Measurements from ENCODE around the gene PELI1.

PELI1 gene

GRCh38 chr2:64173156-64174135, 29.2 kb upstream of the PELI1 start:
- no peak overlapping the region for H3K27ac ChIP-seq
- TF ChIP-seq CTCF (IDR thresholded peaks at IDR 0.05; ENCODE audit: low read depth, low read length, missing control alignments), result no peak
- DNase-seq, result no peak

GRCh38 chr2:64168756-64169155, 24.5 kb upstream of the PELI1 start:
- Histone ChIP-seq H3K36me3 (replicated peaks) (no peaks in the 10 kb centered on the region), H3K27ac (no peak overlapping the region), H3K27me3 (replicated peaks) (no peaks in the 10 kb centered on the region), H3K4me3 (ENCODE audit: low read depth, low read length) (no peak overlapping the region)
- DNase-seq, result no peak
- in situ Hi-C loops (cut with HindIII; ENCODE audit: low pct_ligation_motif_present, low sequenced_read_pairs), result no loop called here
- no peak for TF ChIP-seq CTCF (IDR thresholded peaks at IDR 0.05; ENCODE audit: low read depth, low read length, missing control alignments)

More at GRCh38 chr2:64173156-64174135, 29.2 kb upstream of the PELI1 start:
- H3K27me3 ChIP-seq (replicated peaks), result no peaks in the 10 kb centered on the region
- H3K4me3 ChIP-seq (ENCODE audit: low read depth, low read length), result no peak overlapping the region
- in situ Hi-C loops (cut with HindIII; ENCODE audit: low pct_ligation_motif_present, low sequenced_read_pairs), result no loop called here
- H3K36me3 ChIP-seq (replicated peaks), result no peaks in the 10 kb centered on the region

- Histone ChIP-seq H3K36me3 (replicated peaks) (no peaks in the 10 kb centered on the region), H3K4me3 (ENCODE audit: low read depth, low read length) (no peak overlapping the region), H3K27ac (no peak overlapping the region), H3K27me3 (replicated peaks) (no peaks in the 10 kb centered on the region)
- in situ Hi-C loops (cut with HindIII; ENCODE audit: low pct_ligation_motif_present, low sequenced_read_pairs), result no loop called here
- no peak for TF ChIP-seq CTCF (IDR thresholded peaks at IDR 0.05; ENCODE audit: low read depth, low read length, missing control alignments)
- DNase-seq, result no peak
Observed at GRCh38 chr2:64168201-64168600, 24.0 kb upstream of the PELI1 start.

GRCh38 chr2:64166637-64167420, 22.6 kb upstream of the PELI1 start:
- Histone ChIP-seq H3K36me3 (replicated peaks) (no peaks in the 10 kb centered on the region), H3K27ac (no peak overlapping the region), H3K27me3 (replicated peaks) (no peaks in the 10 kb centered on the region), H3K4me3 (ENCODE audit: low read depth, low read length) (no peak overlapping the region)
- DNase-seq, result no peak
- in situ Hi-C loops (cut with HindIII; ENCODE audit: low pct_ligation_motif_present, low sequenced_read_pairs), result no loop called here
- TF ChIP-seq CTCF (IDR thresholded peaks at IDR 0.05; ENCODE audit: low read depth, low read length, missing control alignments), result no peak

GRCh38 chr2:64166212-64166611, 22.0 kb upstream of the PELI1 start:
- DNase-seq, result no peak
- in situ Hi-C loops (cut with HindIII; ENCODE audit: low pct_ligation_motif_present, low sequenced_read_pairs), result no loop called here
- no peak overlapping the region for H3K4me3 ChIP-seq (ENCODE audit: low read depth, low read length)
- H3K27me3 ChIP-seq (replicated peaks), result no peaks in the 10 kb centered on the region
- no peak for TF ChIP-seq CTCF (IDR thresholded peaks at IDR 0.05; ENCODE audit: low read depth, low read length, missing control alignments)
- H3K27ac ChIP-seq, result no peak overlapping the region
- H3K36me3 ChIP-seq (replicated peaks), result no peaks in the 10 kb centered on the region

Measured in brain microvascular endothelial cell (primary cell).